ENCODE results near the gene WRNIP1.

- TF ChIP-seq CTCF (IDR thresholded peaks at IDR 0.05; ENCODE audit: insufficient read depth, low read length, poor library complexity, severe bottlenecking) (no peak), EZH2phosphoT487 (conservative IDR thresholded peaks at IDR 0.05; ENCODE audit: low read length) (no peak)
Measured at GRCh38 chr6:2834262-2834661, 69.1 kb downstream of the WRNIP1 start.
